OCI-LY7 (cell line): Measurements from ENCODE around the gene CTNNA2. TPM values are rescaled to one million over a fixed set of nuclear protein-coding genes. Genes with fewer than 3 reads are reported as not detected.

Source experiments
- BruUV-seq: library from RNA; stranded (reverse); fragments of 400-500 nt; replicated peaks from 2 replicates; lab custom pipeline; 2021; lab: Mats Ljungman, UMichigan
- CTCF ChIA-PET: fragments of 300-600 bp; sonication (Branson Sonifier 250); formaldehyde crosslinking; loops from one replicate; lab custom pipeline; 2022; ENCODE audit warnings: antibody characterized with exemption; ENCODE audit not compliant: unreplicated experiment; lab: Charles Lee
- POLR2A ChIA-PET: fragments of 300-600 bp; sonication (Branson Sonifier 250); formaldehyde crosslinking; loops from one replicate; lab custom pipeline; 2022; ENCODE audit warnings: antibody characterized with exemption; lab: Charles Lee
- DNase-seq: peaks from one replicate; pipeline ENCODE4 v3.0.0-alpha.2; 2015; ENCODE audit warnings: low spot score
- H2AFZ ChIP-seq: fragments of 200-600 bp; sonication (generic), shearing (Covaris generic); 2 replicates; pipeline ENCODE4 v1.6.1; 2014; ENCODE audit warnings: mild to moderate bottlenecking, antibody characterized with exemption, low read length, moderate library complexity
- H3K27ac ChIP-seq: fragments of 200-600 bp; sonication (generic); 2 replicates; pipeline ENCODE4 v1.5.1; 2014; ENCODE audit warnings: mixed run types, low read depth, mild to moderate bottlenecking, moderate library complexity, low read length, inconsistent platforms; ENCODE audit not compliant: poor library complexity, severe bottlenecking
- H3K36me3 ChIP-seq: fragments of 200-600 bp; sonication (generic); 2 replicates; pipeline ENCODE4 v1.6.1; 2014; ENCODE audit warnings: mild to moderate bottlenecking, antibody characterized with exemption, low read length, moderate library complexity, mixed read lengths; ENCODE audit not compliant: insufficient read depth
- H3K4me1 ChIP-seq: fragments of 200-600 bp; sonication (generic); 2 replicates; pipeline ENCODE4 v1.5.1; 2014; ENCODE audit warnings: mild to moderate bottlenecking, low read length; ENCODE audit not compliant: insufficient read depth, poor library complexity, severe bottlenecking
- H3K4me2 ChIP-seq: fragments of 200-600 bp; sonication (generic); 2 replicates; pipeline ENCODE4 v1.6.1; 2014; ENCODE audit warnings: mild to moderate bottlenecking, low read length
- H3K4me3 ChIP-seq: fragments of 200-600 bp; sonication (generic); 2 replicates; pipeline ENCODE4 v1.5.1; 2014; ENCODE audit warnings: mild to moderate bottlenecking, low read depth, low read length; ENCODE audit not compliant: poor library complexity, severe bottlenecking
- H3K79me2 ChIP-seq: fragments of 200-600 bp; sonication (generic); 2 replicates; pipeline ENCODE4 v1.6.1; 2016; ENCODE audit warnings: low read depth, mild to moderate bottlenecking, low read length, moderate library complexity, mixed read lengths; ENCODE audit not compliant: insufficient read depth
- H3K9me2 ChIP-seq: fragments of 200-600 bp; sonication (generic); 2 replicates; pipeline ENCODE4 v1.6.1; 2016; ENCODE audit warnings: mild to moderate bottlenecking, low read length, mixed read lengths; ENCODE audit not compliant: insufficient read depth
- H3K9me3 ChIP-seq: fragments of 200-600 bp; sonication (generic); 2 replicates; pipeline ENCODE4 v1.6.1; 2014; ENCODE audit warnings: mild to moderate bottlenecking, mixed run types, low read length, mixed read lengths
- H4K20me1 ChIP-seq: fragments of 200-600 bp; sonication (generic); 2 replicates; pipeline ENCODE4 v1.6.1; 2014; ENCODE audit warnings: mild to moderate bottlenecking, antibody characterized with exemption, low read length, moderate library complexity, mixed read lengths; ENCODE audit not compliant: insufficient read depth
- CTCF ChIP-seq: fragments of 200-600 bp; sonication (generic); conservative IDR thresholded peaks from 2 replicates; pipeline ENCODE4 v1.5.1; 2014; ENCODE audit warnings: mild to moderate bottlenecking, antibody characterized with exemption, low read length, moderate library complexity, mixed read lengths
- EZH2phosphoT487 ChIP-seq: fragments of 200-600 bp; sonication (generic); IDR thresholded peaks from 2 replicates; pipeline ENCODE4 v1.6.1; 2018; ENCODE audit warnings: low read depth, borderline replicate concordance, mild to moderate bottlenecking, mixed run types, antibody characterized with exemption, low read length, moderate library complexity, mixed read lengths
- intact Hi-C: fragments of 100-400 bp; cut with micrococcal nuclease; formaldehyde crosslinking; loops from one replicate; pipeline ENCODE4 v1.10.0; 2022; ENCODE audit not compliant: unreplicated experiment
- total RNA-seq, 2 experiments: library from RNA; depleted of rRNA in 1 of 2; stranded (reverse); fragments of >200 nt in 1 of 2; shearing (Covaris generic) in 1 of 2; gene quantifications; 2 replicates each; pipeline ENCODE4 v1.2.3, GENCODE V29; 2014 to 2022

CTNNA2 gene
- total RNA-seq, 2 experiments from 2014 or later, result 0.19 to 2.7 TPM

GRCh38 chr2:80185091-80185490 lies 672.2 kb downstream of the CTNNA2 start:
- no peaks in the 10 kb centered on the region for H3K9me2 ChIP-seq
- no peak overlapping the region for H3K4me2 ChIP-seq
- no peaks in the 10 kb centered on the region for H3K36me3 ChIP-seq
- no peaks in the 10 kb centered on the region for H4K20me1 ChIP-seq
- no peaks in the 10 kb centered on the region for H3K4me1 ChIP-seq
- TF ChIP-seq CTCF, result no peak
- TF ChIP-seq EZH2phosphoT487, result no peak
- no peak overlapping the region for H3K4me3 ChIP-seq
- no peaks in the 10 kb centered on the region for H3K79me2 ChIP-seq
- H2AFZ ChIP-seq, result no peak overlapping the region
- ChIA-PET CTCF (no interaction called here), POLR2A (no interaction called here)
- intact Hi-C loops, result no loop called here
- H3K27ac ChIP-seq, result no peak overlapping the region
- DNase-seq, result no peak
- BruUV-seq, result no TSS peak
- H3K9me3 ChIP-seq, result no peaks in the 10 kb centered on the region

GRCh38 chr2:80186262-80186661 lies 673.4 kb downstream of the CTNNA2 start:
- H3K4me1 ChIP-seq, result no peaks in the 10 kb centered on the region
- no peak for TF ChIP-seq CTCF
- TF ChIP-seq EZH2phosphoT487, result no peak
- no peak overlapping the region for H2AFZ ChIP-seq
- H3K36me3 ChIP-seq, result no peaks in the 10 kb centered on the region
- H3K9me2 ChIP-seq, result no peaks in the 10 kb centered on the region
- no peak for DNase-seq
- BruUV-seq, result no TSS peak
- ChIA-PET CTCF (no interaction called here), POLR2A (interaction anchor here (0.6 kb wide), 1 partner anchor 30 kb away, joined by 3 read pairs; no protein-coding TSS in a partner anchor)
- no peaks in the 10 kb centered on the region for H3K79me2 ChIP-seq
- no peak overlapping the region for H3K27ac ChIP-seq
- intact Hi-C loops, result no loop called here
- H4K20me1 ChIP-seq, result no peaks in the 10 kb centered on the region
- H3K9me3 ChIP-seq, result no peaks in the 10 kb centered on the region
- H3K4me3 ChIP-seq, result no peak overlapping the region
- H3K4me2 ChIP-seq, result no peak overlapping the region

- TF ChIP-seq CTCF, result no peak
- TF ChIP-seq EZH2phosphoT487, result no peak
- H3K9me3 ChIP-seq, result no peaks in the 10 kb centered on the region
- no peaks in the 10 kb centered on the region for H3K4me1 ChIP-seq
- H3K9me2 ChIP-seq, result no peaks in the 10 kb centered on the region
- CTCF ChIA-PET, result no interaction called here
- no peaks in the 10 kb centered on the region for H4K20me1 ChIP-seq
- no peak overlapping the region for H2AFZ ChIP-seq
- POLR2A ChIA-PET, result no interaction called here
- H3K4me2 ChIP-seq, result no peak overlapping the region
- intact Hi-C loops, result no loop called here
- no peak for DNase-seq
- no peak overlapping the region for H3K4me3 ChIP-seq
- no TSS peak for BruUV-seq
- no peak overlapping the region for H3K27ac ChIP-seq
- no peaks in the 10 kb centered on the region for H3K36me3 ChIP-seq
- no peaks in the 10 kb centered on the region for H3K79me2 ChIP-seq
Measured at GRCh38 chr2:80187156-80187555, 674.3 kb downstream of the CTNNA2 start.
